ENCODE data around the gene ANKK1. TPM values are rescaled to one million over a fixed set of nuclear protein-coding genes. Genes with fewer than 3 reads are reported as not detected.

Gene ANKK1
- total RNA-seq, 1 donor from 2014 or later, result not detected

DNA sequence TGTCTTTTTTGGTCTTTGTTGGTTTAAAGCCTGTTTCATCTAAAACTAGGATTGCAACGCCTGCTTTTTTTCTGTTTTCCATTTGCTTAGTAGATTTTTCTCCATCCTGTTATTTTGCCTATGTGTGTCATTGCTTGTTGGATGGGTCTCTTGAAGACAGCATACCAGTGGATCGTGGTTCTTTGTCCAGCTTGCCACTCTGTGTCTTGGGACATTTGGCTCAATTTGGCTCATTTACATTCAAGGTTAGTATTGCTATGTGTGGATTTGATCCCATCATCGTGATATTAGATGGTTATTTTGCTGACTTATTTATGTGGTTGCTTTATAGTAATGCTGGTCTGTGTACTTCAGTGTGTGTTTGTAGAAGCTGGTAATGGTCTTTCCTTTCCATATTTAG lies 31.4 kb upstream of the ANKK1 start:
- no peak overlapping the region for H3K27ac ChIP-seq (ENCODE audit: low read depth, low read length)
- H3K9ac ChIP-seq (ENCODE audit: low read depth in 1 of 3, low read length in 3 of 3), result no peak overlapping the region
- H3K27me3 ChIP-seq (ENCODE audit: control insufficient read depth in 3 of 3, insufficient read depth in 3 of 3, low read length in 3 of 3), result no peaks in the 10 kb centered on the region
- H3K4me3 ChIP-seq (ENCODE audit: low read length in 3 of 3), result no peak overlapping the region
- peaks cover 0 to 6% (median 4%) of the 10 kb centered on the region in 3 donors for H3K9me3 ChIP-seq (ENCODE audit: control insufficient read depth in 3 of 3, low read length in 3 of 3)
- peaks cover 21 to 64% (median 39%) of the 10 kb centered on the region in 3 donors for H3K36me3 ChIP-seq (ENCODE audit: control insufficient read depth in 3 of 3, insufficient read depth in 3 of 3, low read length in 3 of 3)
- no peaks in the 10 kb centered on the region for H3K4me1 ChIP-seq (ENCODE audit: control insufficient read depth in 3 of 3, insufficient read depth in 3 of 3, low read length in 3 of 3)

DNA sequence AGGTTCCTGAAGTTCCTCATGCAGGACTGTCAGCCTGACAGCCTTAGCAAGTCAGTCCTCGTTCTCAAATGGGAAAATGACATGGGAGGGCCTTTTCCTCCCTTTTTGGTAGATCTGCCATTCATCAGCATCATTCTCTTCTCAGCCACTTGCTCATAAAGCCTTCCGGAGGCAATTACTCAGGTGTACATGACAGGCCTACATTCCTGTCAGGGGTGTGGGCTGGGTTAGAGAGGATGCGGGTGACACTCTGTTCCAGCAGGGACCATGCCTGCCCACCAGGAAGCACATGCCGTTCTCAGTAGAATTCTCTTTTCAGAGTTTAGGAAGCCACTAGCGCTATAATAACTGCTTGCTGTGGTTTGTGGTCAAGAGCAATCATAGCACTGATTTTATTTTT lies 24.2 kb upstream of the ANKK1 start:
- Histone ChIP-seq H3K27ac (ENCODE audit: low read depth, low read length) (no peak overlapping the region), H3K9me3 (ENCODE audit: control insufficient read depth in 3 of 3, low read length in 3 of 3) (no peaks in the 10 kb centered on the region), H3K4me3 (ENCODE audit: low read length in 3 of 3) (no peak overlapping the region), H3K9ac (ENCODE audit: low read depth in 1 of 3, low read length in 3 of 3) (no peak overlapping the region), H3K27me3 (ENCODE audit: control insufficient read depth in 3 of 3, insufficient read depth in 3 of 3, low read length in 3 of 3) (no peaks in the 10 kb centered on the region), H3K36me3 (ENCODE audit: control insufficient read depth in 3 of 3, insufficient read depth in 3 of 3, low read length in 3 of 3) (peaks cover 48 to 70% (median 64%) of the 10 kb centered on the region in 3 donors), H3K4me1 (ENCODE audit: control insufficient read depth in 3 of 3, insufficient read depth in 3 of 3, low read length in 3 of 3) (no peaks in the 10 kb centered on the region)

DNA sequence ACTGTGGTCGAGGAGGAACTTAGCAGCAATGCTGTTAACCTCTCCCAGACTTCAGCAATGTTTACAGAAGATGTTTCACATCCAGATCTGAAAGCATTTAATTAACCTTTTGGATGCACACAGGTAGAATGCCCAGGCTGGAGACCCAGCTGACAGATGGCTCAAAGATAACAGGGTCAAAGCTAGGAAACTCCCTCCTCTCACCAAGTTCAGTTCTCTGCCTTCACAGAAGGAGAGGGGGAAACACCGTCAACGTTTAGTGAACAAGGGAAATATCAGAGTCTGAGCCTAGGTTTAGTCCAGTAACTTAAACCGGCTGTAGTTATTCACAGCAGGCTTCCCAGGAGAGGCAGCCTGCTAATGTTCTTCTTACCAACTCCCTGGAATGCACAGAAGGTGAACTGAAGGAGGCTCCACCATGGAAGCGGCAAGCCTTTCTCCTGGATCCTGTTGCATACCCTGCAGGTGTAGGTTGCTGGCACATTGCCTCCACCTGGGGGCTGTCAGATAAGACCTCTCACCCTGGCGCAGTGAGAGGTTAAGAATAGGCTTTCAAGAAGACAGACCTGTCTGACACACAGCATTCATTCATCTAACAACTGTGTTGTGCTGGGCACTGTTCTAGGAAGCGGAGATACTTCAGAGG lies 23.5 kb upstream of the ANKK1 start:
- H3K4me1 ChIP-seq (ENCODE audit: control insufficient read depth in 3 of 3, insufficient read depth in 3 of 3, low read length in 3 of 3), result no peaks in the 10 kb centered on the region
- H3K27ac ChIP-seq (ENCODE audit: low read depth, low read length), result no peak overlapping the region
- H3K9ac ChIP-seq (ENCODE audit: low read depth in 1 of 3, low read length in 3 of 3), result no peak overlapping the region
- H3K4me3 ChIP-seq (ENCODE audit: low read length in 3 of 3), result no peak overlapping the region
- H3K9me3 ChIP-seq (ENCODE audit: control insufficient read depth in 3 of 3, low read length in 3 of 3), result no peaks in the 10 kb centered on the region
- no peaks in the 10 kb centered on the region for H3K27me3 ChIP-seq (ENCODE audit: control insufficient read depth in 3 of 3, insufficient read depth in 3 of 3, low read length in 3 of 3)
- H3K36me3 ChIP-seq (ENCODE audit: control insufficient read depth in 3 of 3, insufficient read depth in 3 of 3, low read length in 3 of 3), result peaks cover 49 to 64% (median 58%) of the 10 kb centered on the region in 3 donors

DNA sequence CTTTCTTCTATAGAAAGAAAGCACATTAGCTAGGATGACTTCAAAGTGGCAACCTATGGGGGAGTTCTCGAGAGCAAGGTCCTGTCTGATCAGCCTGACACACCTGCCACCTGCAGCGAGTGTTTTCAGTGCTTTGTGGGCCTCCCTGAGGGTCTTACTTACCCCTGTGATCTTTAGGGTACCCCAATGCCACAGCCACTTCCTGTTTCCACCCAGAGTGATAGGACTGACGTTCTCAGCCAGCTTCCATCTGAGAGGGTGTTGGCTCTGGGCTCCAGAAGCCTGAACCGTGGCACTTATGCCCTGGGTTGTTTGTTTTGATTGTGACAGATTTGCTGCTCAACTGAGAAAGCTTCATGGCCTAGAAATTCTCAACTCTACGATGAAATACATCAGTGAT lies 21.7 kb upstream of the ANKK1 start:
- H3K36me3 ChIP-seq (ENCODE audit: control insufficient read depth in 3 of 3, insufficient read depth in 3 of 3, low read length in 3 of 3), result peaks cover 41 to 59% (median 49%) of the 10 kb centered on the region in 3 donors
- no peaks in the 10 kb centered on the region for H3K9me3 ChIP-seq (ENCODE audit: control insufficient read depth in 3 of 3, low read length in 3 of 3)
- H3K9ac ChIP-seq (ENCODE audit: low read depth in 1 of 3, low read length in 3 of 3), result no peak overlapping the region
- H3K27ac ChIP-seq (ENCODE audit: low read depth, low read length), result no peak overlapping the region
- no peak overlapping the region for H3K4me3 ChIP-seq (ENCODE audit: low read length in 3 of 3)
- no peaks in the 10 kb centered on the region for H3K4me1 ChIP-seq (ENCODE audit: control insufficient read depth in 3 of 3, insufficient read depth in 3 of 3, low read length in 3 of 3)
- no peaks in the 10 kb centered on the region for H3K27me3 ChIP-seq (ENCODE audit: control insufficient read depth in 3 of 3, insufficient read depth in 3 of 3, low read length in 3 of 3)

DNA sequence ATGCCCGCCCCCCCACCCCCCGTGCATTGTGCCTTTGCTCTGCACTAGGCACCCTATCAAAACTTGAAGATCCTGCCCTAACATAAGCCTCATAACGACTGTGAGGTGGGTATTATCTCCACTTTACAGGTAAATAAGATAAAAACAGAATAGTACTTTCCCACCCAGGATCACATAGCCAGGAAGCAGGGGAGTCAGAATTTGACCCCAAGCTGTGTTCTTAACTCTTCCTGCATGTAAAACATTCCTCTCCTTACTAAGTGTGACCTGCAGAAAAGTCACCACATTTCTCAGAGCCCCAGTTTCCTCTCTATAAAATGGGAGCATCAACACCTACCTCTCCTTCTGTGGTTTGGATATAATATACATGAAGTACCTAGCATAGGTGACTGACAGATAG lies 18.2 kb upstream of the ANKK1 start:
- Histone ChIP-seq H3K27ac (ENCODE audit: low read depth, low read length) (no peak overlapping the region), H3K36me3 (ENCODE audit: control insufficient read depth in 3 of 3, insufficient read depth in 3 of 3, low read length in 3 of 3) (peaks cover 21 to 37% (median 29%) of the 10 kb centered on the region in 3 donors), H3K4me1 (ENCODE audit: control insufficient read depth in 3 of 3, insufficient read depth in 3 of 3, low read length in 3 of 3) (no peaks in the 10 kb centered on the region)

DNA sequence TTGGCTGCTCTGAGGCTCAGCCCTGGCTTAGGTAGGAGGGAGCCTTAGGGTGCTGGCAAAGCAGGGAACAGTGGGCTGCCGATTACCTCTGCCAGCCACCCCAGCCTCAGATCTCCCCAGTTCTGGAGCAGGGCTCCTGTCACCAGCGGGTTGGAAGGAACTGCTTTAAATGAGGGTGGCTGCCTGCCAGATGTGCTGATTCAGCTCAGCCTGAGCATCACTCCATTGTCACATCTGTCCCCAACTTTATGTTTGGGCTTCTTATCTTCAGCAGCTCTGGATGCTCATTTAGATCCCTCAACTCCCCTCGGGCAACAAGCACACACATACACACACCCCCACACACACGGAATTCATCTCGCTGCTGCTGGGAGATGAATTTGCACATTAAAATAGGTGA lies 16.9 kb upstream of the ANKK1 start:
- H3K9ac ChIP-seq (ENCODE audit: low read depth in 1 of 3, low read length in 3 of 3), result no peak overlapping the region
- peaks cover 15 to 25% (median 17%) of the 10 kb centered on the region in 3 donors for H3K36me3 ChIP-seq (ENCODE audit: control insufficient read depth in 3 of 3, insufficient read depth in 3 of 3, low read length in 3 of 3)
- no peaks in the 10 kb centered on the region for H3K27me3 ChIP-seq (ENCODE audit: control insufficient read depth in 3 of 3, insufficient read depth in 3 of 3, low read length in 3 of 3)
- H3K4me1 ChIP-seq (ENCODE audit: control insufficient read depth in 3 of 3, insufficient read depth in 3 of 3, low read length in 3 of 3), result no peaks in the 10 kb centered on the region
- H3K4me3 ChIP-seq (ENCODE audit: low read length in 3 of 3), result no peak overlapping the region
- H3K27ac ChIP-seq (ENCODE audit: low read depth, low read length), result no peak overlapping the region
- H3K9me3 ChIP-seq (ENCODE audit: control insufficient read depth in 3 of 3, low read length in 3 of 3), result no peaks in the 10 kb centered on the region

More for the DNA sequence above, 18.2 kb upstream of the ANKK1 start:
- no peaks in the 10 kb centered on the region for H3K27me3 ChIP-seq (ENCODE audit: control insufficient read depth in 3 of 3, insufficient read depth in 3 of 3, low read length in 3 of 3)
- no peaks in the 10 kb centered on the region for H3K9me3 ChIP-seq (ENCODE audit: control insufficient read depth in 3 of 3, low read length in 3 of 3)
- no peak overlapping the region for H3K4me3 ChIP-seq (ENCODE audit: low read length in 3 of 3)
- no peak overlapping the region for H3K9ac ChIP-seq (ENCODE audit: low read depth in 1 of 3, low read length in 3 of 3)

DNA sequence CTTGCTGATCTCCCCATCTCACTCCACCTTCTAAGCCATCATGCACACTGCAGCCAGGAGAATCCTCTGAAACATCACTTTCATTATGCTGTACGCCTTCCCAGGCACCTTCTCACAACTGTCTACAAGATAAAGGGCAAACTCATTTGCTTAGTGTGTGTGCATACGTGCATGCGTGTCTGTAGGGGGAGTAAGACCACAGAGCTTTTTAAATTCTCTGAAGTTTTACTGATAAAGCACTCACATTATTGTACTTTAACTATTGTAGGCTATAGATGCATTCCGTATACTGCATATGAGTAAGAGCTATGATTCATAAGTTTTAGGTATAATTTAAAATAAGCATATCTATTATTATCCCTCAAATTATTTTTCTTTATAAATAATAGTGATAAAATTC lies 15.3 kb upstream of the ANKK1 start:
- Histone ChIP-seq H3K4me1 (ENCODE audit: control insufficient read depth in 3 of 3, insufficient read depth in 3 of 3, low read length in 3 of 3) (no peaks in the 10 kb centered on the region), H3K27ac (ENCODE audit: low read depth, low read length) (no peak overlapping the region), H3K4me3 (ENCODE audit: low read length in 3 of 3) (no peak overlapping the region), H3K27me3 (ENCODE audit: control insufficient read depth in 3 of 3, insufficient read depth in 3 of 3, low read length in 3 of 3) (no peaks in the 10 kb centered on the region), H3K36me3 (ENCODE audit: control insufficient read depth in 3 of 3, insufficient read depth in 3 of 3, low read length in 3 of 3) (peaks cover 5 to 15% (median 8%) of the 10 kb centered on the region in 3 donors), H3K9ac (ENCODE audit: low read depth in 1 of 3, low read length in 3 of 3) (no peak overlapping the region), H3K9me3 (ENCODE audit: control insufficient read depth in 3 of 3, low read length in 3 of 3) (no peaks in the 10 kb centered on the region)

DNA sequence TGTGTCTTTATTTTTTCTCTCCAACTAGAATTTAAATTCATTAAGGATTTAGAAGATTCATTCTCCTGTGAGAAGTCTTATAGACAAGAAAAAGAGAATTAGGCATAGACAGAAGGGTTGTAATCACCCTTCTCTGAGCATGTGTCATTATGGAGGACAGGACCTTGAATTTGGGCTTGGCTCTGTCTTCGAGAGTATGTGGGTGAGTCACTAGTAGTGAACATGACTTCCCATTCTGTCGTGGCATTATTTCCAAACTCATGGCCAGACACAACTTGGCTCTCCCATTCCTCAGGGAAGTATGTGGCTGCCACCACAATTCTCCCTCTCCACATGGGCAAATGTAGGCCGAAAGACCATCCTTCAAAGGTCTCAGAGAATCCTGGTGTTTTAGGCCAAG lies 14.3 kb upstream of the ANKK1 start:
- H3K4me3 ChIP-seq (ENCODE audit: low read length in 3 of 3), result no peak overlapping the region
- H3K27me3 ChIP-seq (ENCODE audit: control insufficient read depth in 3 of 3, insufficient read depth in 3 of 3, low read length in 3 of 3), result no peaks in the 10 kb centered on the region
- H3K9me3 ChIP-seq (ENCODE audit: control insufficient read depth in 3 of 3, low read length in 3 of 3), result no peaks in the 10 kb centered on the region
- H3K27ac ChIP-seq (ENCODE audit: low read depth, low read length), result no peak overlapping the region
- peaks cover 2 to 11% (median 8%) of the 10 kb centered on the region in 3 donors for H3K36me3 ChIP-seq (ENCODE audit: control insufficient read depth in 3 of 3, insufficient read depth in 3 of 3, low read length in 3 of 3)
- H3K4me1 ChIP-seq (ENCODE audit: control insufficient read depth in 3 of 3, insufficient read depth in 3 of 3, low read length in 3 of 3), result no peaks in the 10 kb centered on the region
- H3K9ac ChIP-seq (ENCODE audit: low read depth in 1 of 3, low read length in 3 of 3), result no peak overlapping the region

DNA sequence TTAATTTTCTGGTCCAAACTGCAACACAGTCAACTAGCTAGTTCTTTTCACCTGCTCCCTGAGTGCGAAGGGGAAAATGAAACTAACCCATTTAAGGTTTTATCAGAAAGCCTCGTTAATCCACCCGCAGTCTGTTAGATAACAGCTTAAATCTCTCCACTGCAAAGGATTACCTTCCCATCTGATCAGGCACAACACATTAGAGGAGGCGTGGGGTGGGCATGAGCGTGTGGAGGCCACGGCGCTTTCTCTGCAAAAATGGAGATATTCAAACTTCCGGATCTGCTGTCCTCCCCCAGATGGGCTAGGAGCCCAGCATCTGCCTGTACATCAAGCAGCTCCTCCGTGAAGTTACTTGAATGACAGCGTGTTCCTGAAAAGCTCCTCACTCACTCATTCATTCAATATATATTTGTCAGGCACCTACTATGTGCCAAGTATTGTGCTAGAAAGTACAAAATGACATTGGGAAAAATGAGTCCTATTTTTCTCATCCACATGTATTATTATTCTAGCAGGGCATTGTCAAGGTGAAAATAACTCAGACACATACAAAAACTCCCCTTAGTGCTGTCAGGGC lies 13.5 kb upstream of the ANKK1 start:
- Histone ChIP-seq H3K9ac (ENCODE audit: low read depth in 1 of 3, low read length in 3 of 3) (no peak overlapping the region), H3K4me3 (ENCODE audit: low read length in 3 of 3) (no peak overlapping the region)

DNA sequence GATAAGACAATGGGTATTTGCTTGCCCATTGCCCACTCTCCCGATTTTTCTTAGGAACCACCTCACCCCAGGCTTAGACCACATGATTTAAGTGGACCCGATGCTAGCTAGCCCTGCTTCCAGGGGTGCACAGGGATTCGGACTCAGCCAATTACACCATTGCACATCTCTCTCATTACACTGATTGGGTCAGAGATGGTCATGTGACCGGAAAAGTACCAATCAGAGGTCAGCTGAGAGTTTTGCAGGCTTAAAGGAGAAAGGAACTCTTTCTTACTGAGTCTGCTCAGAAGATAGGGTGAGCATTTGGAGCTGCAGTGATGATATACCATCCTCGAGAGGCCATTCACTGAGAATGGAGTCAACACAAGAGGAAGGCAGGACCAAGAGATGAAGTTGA lies 12.2 kb upstream of the ANKK1 start:
- no peaks in the 10 kb centered on the region for H3K4me1 ChIP-seq (ENCODE audit: control insufficient read depth in 3 of 3, insufficient read depth in 3 of 3, low read length in 3 of 3)
- peaks cover 0 to 5% (median 3%) of the 10 kb centered on the region in 3 donors for H3K36me3 ChIP-seq (ENCODE audit: control insufficient read depth in 3 of 3, insufficient read depth in 3 of 3, low read length in 3 of 3)
- no peak overlapping the region for H3K4me3 ChIP-seq (ENCODE audit: low read length in 3 of 3)
- no peak overlapping the region for H3K9ac ChIP-seq (ENCODE audit: low read depth in 1 of 3, low read length in 3 of 3)
- no peaks in the 10 kb centered on the region for H3K9me3 ChIP-seq (ENCODE audit: control insufficient read depth in 3 of 3, low read length in 3 of 3)
- H3K27ac ChIP-seq (ENCODE audit: low read depth, low read length), result no peak overlapping the region
- no peaks in the 10 kb centered on the region for H3K27me3 ChIP-seq (ENCODE audit: control insufficient read depth in 3 of 3, insufficient read depth in 3 of 3, low read length in 3 of 3)

More for the DNA sequence above, 13.5 kb upstream of the ANKK1 start:
- Histone ChIP-seq H3K4me1 (ENCODE audit: control insufficient read depth in 3 of 3, insufficient read depth in 3 of 3, low read length in 3 of 3) (no peaks in the 10 kb centered on the region), H3K27me3 (ENCODE audit: control insufficient read depth in 3 of 3, insufficient read depth in 3 of 3, low read length in 3 of 3) (no peaks in the 10 kb centered on the region), H3K36me3 (ENCODE audit: control insufficient read depth in 3 of 3, insufficient read depth in 3 of 3, low read length in 3 of 3) (peaks cover 0 to 9% (median 8%) of the 10 kb centered on the region in 3 donors), H3K9me3 (ENCODE audit: control insufficient read depth in 3 of 3, low read length in 3 of 3) (no peaks in the 10 kb centered on the region), H3K27ac (ENCODE audit: low read depth, low read length) (no peak overlapping the region)
